GM19239 (cell line): ENCODE results near the gene ACOT12.
A peak's percentile ranks its signal among the peaks of the same experiment; 100 is the strongest.
"Not testable (repeated sequence)": the region's sequence is repeated elsewhere in the genome, so short reads cannot be mapped to it uniquely, and the experiment has no call there.

Source experiments
- DNase-seq: peaks from one replicate; pipeline ENCODE4 v3.0.0; 2011; ENCODE audit warnings: low spot score; ENCODE audit not compliant: insufficient read length
- FAIRE-seq: peaks from 2 replicates; lab custom pipeline; 2011; peaks lifted over from hg19 to GRCh38; lab: Jason Lieb, UNC

Gene ACOT12

GRCh38 chr5:81393783-81394718 lies at the start of gene ACOT12:
TSS of gene ACOT12 (minus strand) at chr5:81394134. CDS start at chr5:81394114, 20 bp downstream.
- FAIRE-seq (no peak), DNase-seq (no peak)

GRCh38 chr5:81435023-81435422 lies 41.1 kb upstream of the ACOT12 start:
- DNase-seq (no peak), FAIRE-seq (no peak)

GRCh38 chr5:81429985-81430384 lies 36.1 kb upstream of the ACOT12 start:
- FAIRE-seq: no peak

GRCh38 chr5:81429363-81429762 lies 35.4 kb upstream of the ACOT12 start:
- no peak for FAIRE-seq
- no peak for DNase-seq

More at GRCh38 chr5:81429985-81430384, 36.1 kb upstream of the ACOT12 start:
- DNase-seq: no peak

- FAIRE-seq (no peak), DNase-seq (no peak)
These were observed 34.9 kb upstream of the ACOT12 start for GRCh38 chr5:81428861-81429260.

- no peak for FAIRE-seq
- no peak for DNase-seq
These were observed 34.5 kb upstream of the ACOT12 start for GRCh38 chr5:81428446-81428845.

- no peak for DNase-seq
- no peak for FAIRE-seq
These were observed 33.6 kb upstream of the ACOT12 start for GRCh38 chr5:81427566-81427965.

- DNase-seq: no peak
- FAIRE-seq: peak; percentile 4
These were observed 32.6 kb upstream of the ACOT12 start for GRCh38 chr5:81426359-81427030.

- DNase-seq: no peak
- peak; percentile 86 for FAIRE-seq
These were observed 31.6 kb upstream of the ACOT12 start for GRCh38 chr5:81425569-81425968.

GRCh38 chr5:81424728-81425127 lies 30.8 kb upstream of the ACOT12 start:
- FAIRE-seq: no peak
- DNase-seq: no peak

GRCh38 chr5:81422671-81423070 lies 28.7 kb upstream of the ACOT12 start:
- no peak for FAIRE-seq
- no peak for DNase-seq

- DNase-seq (no peak), FAIRE-seq (no peak)
These were observed 26.2 kb upstream of the ACOT12 start for GRCh38 chr5:81420039-81420667.

GRCh38 chr5:81418606-81419005 lies 24.7 kb upstream of the ACOT12 start:
- FAIRE-seq: no peak
- DNase-seq: no peak

GRCh38 chr5:81417052-81417451 lies 23.1 kb upstream of the ACOT12 start:
- DNase-seq: no peak
- FAIRE-seq: no peak

GRCh38 chr5:81409896-81410295 lies 16.0 kb upstream of the ACOT12 start:
- FAIRE-seq: no peak
- no peak for DNase-seq

GRCh38 chr5:81409361-81409760 lies 15.4 kb upstream of the ACOT12 start:
- FAIRE-seq: no peak
- DNase-seq: no peak

GRCh38 chr5:81408496-81408895 lies 14.6 kb upstream of the ACOT12 start:
- FAIRE-seq: no peak
- DNase-seq: no peak

GRCh38 chr5:81407811-81408210 lies 13.9 kb upstream of the ACOT12 start:
- DNase-seq, FAIRE-seq: not testable (repeated sequence)

GRCh38 chr5:81405126-81405891 lies 11.4 kb upstream of the ACOT12 start:
- FAIRE-seq (no peak), DNase-seq (no peak)
